Fibroblast of lung (primary cell): ENCODE results near the gene WDSUB1. TPM values are rescaled to one million over a fixed set of nuclear protein-coding genes. Genes with fewer than 3 reads are reported as not detected.

Source experiments
- DNase-seq, 2 donors: peaks; one replicate each; pipeline versions ENCODE4 v3.0.0 to v3.0.0-alpha.2; 2010; ENCODE audit warnings: low read depth in 2 of 2
- H2AFZ ChIP-seq: 2 replicates; pipeline ENCODE4 v1.5.1; 2012; ENCODE audit warnings: low read length, control low read depth, inconsistent platforms
- H3K27ac ChIP-seq: 2 replicates; pipeline ENCODE4 v1.5.1; 2011; ENCODE audit warnings: low read length, control low read depth; ENCODE audit not compliant: insufficient read depth
- H3K27me3 ChIP-seq: 2 replicates; pipeline ENCODE4 v1.5.1; 2011; ENCODE audit warnings: mild to moderate bottlenecking, low read length; ENCODE audit not compliant: control insufficient read depth, insufficient read depth
- H3K36me3 ChIP-seq: 2 replicates; pipeline ENCODE4 v1.5.1; 2011; ENCODE audit warnings: low read length; ENCODE audit not compliant: control insufficient read depth, insufficient read depth
- H3K4me1 ChIP-seq: 2 replicates; pipeline ENCODE4 v1.5.1; 2011; ENCODE audit warnings: low read length; ENCODE audit not compliant: control insufficient read depth, insufficient read depth; ENCODE audit errors: extremely low read depth
- H3K4me2 ChIP-seq: 2 replicates; pipeline ENCODE4 v1.5.1; 2011; ENCODE audit warnings: low read length, control low read depth; ENCODE audit not compliant: insufficient read depth; ENCODE audit errors: extremely low read depth
- H3K4me3 ChIP-seq, 4 experiments: fragments of 200-600 bp in 1 of 4; sonication (generic) in 1 of 4; replicated peaks in 1 of 4; 2 replicates each; pipeline ENCODE4 v1.5.1; 2011 to 2016; ENCODE audit warnings: low read length in 4 of 4, low read depth in 3 of 4, mild to moderate bottlenecking in 3 of 4, control low read depth in 2 of 4, inconsistent platforms in 1 of 4, mixed read lengths in 1 of 4; ENCODE audit not compliant: insufficient read depth in 1 of 4; ENCODE audit errors: control extremely low read depth in 1 of 4
- H3K79me2 ChIP-seq: 2 replicates; pipeline ENCODE4 v1.5.1; 2012; ENCODE audit warnings: mild to moderate bottlenecking, low read length, inconsistent platforms; ENCODE audit not compliant: control insufficient read depth, insufficient read depth
- H3K9ac ChIP-seq: 2 replicates; pipeline ENCODE4 v1.5.1; 2011; ENCODE audit warnings: mild to moderate bottlenecking, low read length, control low read depth; ENCODE audit not compliant: insufficient read depth
- H3K9me3 ChIP-seq: 2 replicates; pipeline ENCODE4 v1.5.1; 2012; ENCODE audit warnings: low read depth, low read length; ENCODE audit not compliant: control insufficient read depth, insufficient read depth
- H4K20me1 ChIP-seq: 2 replicates; pipeline ENCODE4 v1.5.1; 2011; ENCODE audit warnings: low read length; ENCODE audit not compliant: control insufficient read depth, insufficient read depth; ENCODE audit errors: extremely low read depth
- EZH2 ChIP-seq: IDR thresholded peaks from 2 replicates; pipeline ENCODE4 v1.5.1; 2012; ENCODE audit warnings: low read length, control low read depth, mild to moderate bottlenecking; ENCODE audit errors: missing control alignments
- polyA plus RNA-seq, 2 donors: library from polyadenylated mRNA; depleted of rRNA in 1 of 2; stranded (reverse) in 1 of 2; unstranded in 1 of 2; fragments of >200 nt; gene quantifications; 2 replicates each; pipeline ENCODE4 v1.2.1, GENCODE V29; 2011 to 2012; ENCODE audit warnings: missing spikeins in 1 of 2
- total RNA-seq: library from RNA; depleted of rRNA; stranded (reverse); fragments of >200 nt; gene quantifications from 2 replicates; pipeline ENCODE4 v1.2.1, GENCODE V29; 2014
- TF ChIP-seq, protein P1 (sequence below), 2 donors: IDR thresholded peaks in 1 of 2; conservative IDR thresholded peaks in 1 of 2; 1 replicate in 1 of 2; 2 replicates in 1 of 2; pipeline ENCODE4 v1.5.1; 2011 to 2012; ENCODE audit warnings: low read length in 2 of 2, control low read depth in 1 of 2, inconsistent platforms in 1 of 2, low read depth in 1 of 2, mild to moderate bottlenecking in 1 of 2

The WDSUB1 gene
- total and polyA plus RNA-seq, 2 donors (not counting 1 experiment from before 2014, with no cell fraction given): 7.5 to 18.3 TPM

DNA sequence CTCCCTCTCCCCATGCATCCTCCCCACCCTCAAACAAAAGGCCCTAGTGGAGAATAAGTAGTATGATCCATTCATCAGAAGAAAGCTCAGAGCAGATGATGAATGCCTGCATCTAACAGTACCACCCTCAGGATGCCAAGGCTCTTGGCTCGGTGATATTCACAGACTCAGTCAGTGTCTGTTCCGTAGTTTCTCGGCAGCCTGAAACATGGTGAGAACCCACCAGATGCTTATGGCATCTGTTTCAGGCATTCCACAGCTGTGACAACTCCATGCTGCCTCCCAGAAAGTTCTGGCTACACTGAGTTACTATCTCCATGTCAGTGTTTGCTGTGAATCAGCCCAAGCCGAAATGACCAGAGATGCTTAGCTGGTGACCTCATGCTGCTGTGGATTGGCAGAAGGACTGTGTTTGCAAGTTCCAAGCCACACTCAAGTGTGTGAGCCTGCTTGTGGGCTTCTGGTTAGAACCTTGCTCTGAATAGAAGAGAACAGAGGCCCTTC is 83.9 kb downstream of the WDSUB1 start:
- Histone ChIP-seq H3K4me3 (no peak overlapping the region), H4K20me1 (no peaks in the 10 kb centered on the region), H2AFZ (no peak overlapping the region), H3K9ac (no peak overlapping the region), H3K9me3 (no peaks in the 10 kb centered on the region), H3K36me3 (peaks cover 5% of the 10 kb centered on the region), H3K27me3 (no peaks in the 10 kb centered on the region), H3K4me2 (peak overlapping the region; percentile 60), H3K79me2 (no peaks in the 10 kb centered on the region), H3K27ac (peak overlapping the region; percentile 72), H3K4me1 (peaks cover 17% of the 10 kb centered on the region)
- DNase-seq: peak; percentile 98 to 100
- TF ChIP-seq, protein P1, sequence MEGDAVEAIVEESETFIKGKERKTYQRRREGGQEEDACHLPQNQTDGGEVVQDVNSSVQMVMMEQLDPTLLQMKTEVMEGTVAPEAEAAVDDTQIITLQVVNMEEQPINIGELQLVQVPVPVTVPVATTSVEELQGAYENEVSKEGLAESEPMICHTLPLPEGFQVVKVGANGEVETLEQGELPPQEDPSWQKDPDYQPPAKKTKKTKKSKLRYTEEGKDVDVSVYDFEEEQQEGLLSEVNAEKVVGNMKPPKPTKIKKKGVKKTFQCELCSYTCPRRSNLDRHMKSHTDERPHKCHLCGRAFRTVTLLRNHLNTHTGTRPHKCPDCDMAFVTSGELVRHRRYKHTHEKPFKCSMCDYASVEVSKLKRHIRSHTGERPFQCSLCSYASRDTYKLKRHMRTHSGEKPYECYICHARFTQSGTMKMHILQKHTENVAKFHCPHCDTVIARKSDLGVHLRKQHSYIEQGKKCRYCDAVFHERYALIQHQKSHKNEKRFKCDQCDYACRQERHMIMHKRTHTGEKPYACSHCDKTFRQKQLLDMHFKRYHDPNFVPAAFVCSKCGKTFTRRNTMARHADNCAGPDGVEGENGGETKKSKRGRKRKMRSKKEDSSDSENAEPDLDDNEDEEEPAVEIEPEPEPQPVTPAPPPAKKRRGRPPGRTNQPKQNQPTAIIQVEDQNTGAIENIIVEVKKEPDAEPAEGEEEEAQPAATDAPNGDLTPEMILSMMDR (conservative IDR thresholded peaks at IDR 0.05 in 1 of 2, IDR thresholded peaks at IDR 0.05 in 1 of 2; ENCODE audit: low read depth in 1 of 2, low read length in 2 of 2): no peak
- no peak for TF ChIP-seq EZH2

DNA sequence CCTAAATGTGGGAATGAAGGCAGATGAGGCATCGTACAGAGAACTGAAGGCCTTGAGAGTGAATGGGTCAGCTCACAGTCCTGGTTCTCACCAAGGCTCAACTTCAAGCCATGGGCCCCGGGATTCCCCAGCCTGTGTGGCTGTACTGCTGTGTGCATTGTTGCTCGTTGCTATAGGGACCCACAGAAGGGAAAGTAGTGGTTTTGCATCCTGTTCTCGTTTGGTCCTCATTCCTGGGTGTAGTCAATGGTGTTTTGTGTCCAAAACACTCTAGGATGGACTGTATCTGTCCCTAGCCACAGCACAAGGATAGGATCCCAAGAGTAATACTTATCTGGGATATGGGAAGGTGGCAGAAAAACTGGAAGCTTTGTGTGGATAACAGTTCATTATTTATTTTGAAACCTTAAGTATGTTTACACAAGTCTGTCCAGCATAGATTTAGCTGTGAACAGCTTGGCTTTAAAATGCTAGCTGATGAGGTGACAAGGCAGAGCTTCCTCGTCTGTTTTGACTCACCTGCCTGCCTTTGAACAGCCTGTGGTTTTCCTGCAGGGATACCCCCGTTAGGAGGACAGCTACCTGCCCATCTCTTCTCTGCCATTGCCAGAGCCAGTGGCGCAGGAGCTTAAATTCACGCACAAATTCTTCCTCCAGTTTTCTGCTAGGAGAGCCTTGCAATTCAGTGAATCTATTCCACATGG is 85.0 kb downstream of the WDSUB1 start:
- peak; percentile 21 to 52 for DNase-seq
- Histone ChIP-seq H3K36me3 (peaks cover 8% of the 10 kb centered on the region), H2AFZ (no peak overlapping the region), H3K27ac (peak overlapping the region; percentile 72), H3K4me1 (peaks cover 17% of the 10 kb centered on the region), H3K9ac (no peak overlapping the region), H3K79me2 (no peaks in the 10 kb centered on the region), H3K9me3 (no peaks in the 10 kb centered on the region), H3K27me3 (no peaks in the 10 kb centered on the region), H3K4me3 (no peak overlapping the region), H4K20me1 (no peaks in the 10 kb centered on the region), H3K4me2 (no peak overlapping the region)
- TF ChIP-seq, protein P1 (conservative IDR thresholded peaks at IDR 0.05 in 1 of 2, IDR thresholded peaks at IDR 0.05 in 1 of 2; ENCODE audit: low read depth in 1 of 2, low read length in 2 of 2): peak in 1 of 2 donors; percentile 4
- TF ChIP-seq EZH2: no peak

DNA sequence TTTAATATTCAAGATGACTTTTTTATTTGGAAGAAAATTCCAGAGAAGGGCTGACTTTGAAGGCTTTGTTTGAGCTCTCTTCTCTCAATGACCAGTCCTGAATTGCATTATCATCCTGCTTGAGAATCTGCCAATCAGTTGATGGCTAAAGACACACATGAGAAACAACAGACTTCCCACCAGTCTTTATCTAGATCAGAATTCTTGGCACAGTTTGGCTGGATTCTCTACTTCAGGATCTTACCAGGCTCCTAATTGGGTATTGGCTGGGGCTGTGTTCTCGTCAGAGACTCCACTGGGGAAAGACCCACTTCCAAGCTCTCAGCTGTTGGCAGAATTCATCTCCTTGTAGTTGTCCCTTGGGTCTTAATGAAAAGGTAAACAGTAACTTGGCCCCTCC is 86.0 kb downstream of the WDSUB1 start:
- Histone ChIP-seq H3K36me3 (peaks cover 13% of the 10 kb centered on the region), H3K9ac (no peak overlapping the region)

More for the DNA sequence above, 86.0 kb downstream of the WDSUB1 start:
- peak; percentile 47 to 53 for DNase-seq
- TF ChIP-seq, protein P1 (conservative IDR thresholded peaks at IDR 0.05 in 1 of 2, IDR thresholded peaks at IDR 0.05 in 1 of 2; ENCODE audit: low read depth in 1 of 2, low read length in 2 of 2): no peak
- TF ChIP-seq EZH2: no peak
- H3K27ac ChIP-seq: no peak overlapping the region
- no peaks in the 10 kb centered on the region for H4K20me1 ChIP-seq
- no peaks in the 10 kb centered on the region for H3K27me3 ChIP-seq
- no peaks in the 10 kb centered on the region for H3K9me3 ChIP-seq
- no peak overlapping the region for H3K4me3 ChIP-seq
- H3K4me1 ChIP-seq: peaks cover 17% of the 10 kb centered on the region
- H3K79me2 ChIP-seq: no peaks in the 10 kb centered on the region
- H2AFZ ChIP-seq: no peak overlapping the region
- H3K4me2 ChIP-seq: no peak overlapping the region
